HG03196 (cell line): ENCODE data around the gene IRF1.
"Not testable (repeated sequence)": the region's sequence is repeated elsewhere in the genome, so short reads cannot be mapped to it uniquely, and the experiment has no call there.

Experiments used
- ATAC-seq: cut with Tn5 transposase; IDR thresholded peaks from one replicate; pipeline ENCODE4 v1.9.1; 2021; ENCODE audit not compliant: unreplicated experiment

Gene IRF1

GRCh38 chr5:132444841-132445639 is 45.5 kb downstream of the IRF1 start:
- no peak for ATAC-seq

- ATAC-seq, result no peak
Measured at GRCh38 chr5:132444061-132444460, 46.5 kb downstream of the IRF1 start.

DNA sequence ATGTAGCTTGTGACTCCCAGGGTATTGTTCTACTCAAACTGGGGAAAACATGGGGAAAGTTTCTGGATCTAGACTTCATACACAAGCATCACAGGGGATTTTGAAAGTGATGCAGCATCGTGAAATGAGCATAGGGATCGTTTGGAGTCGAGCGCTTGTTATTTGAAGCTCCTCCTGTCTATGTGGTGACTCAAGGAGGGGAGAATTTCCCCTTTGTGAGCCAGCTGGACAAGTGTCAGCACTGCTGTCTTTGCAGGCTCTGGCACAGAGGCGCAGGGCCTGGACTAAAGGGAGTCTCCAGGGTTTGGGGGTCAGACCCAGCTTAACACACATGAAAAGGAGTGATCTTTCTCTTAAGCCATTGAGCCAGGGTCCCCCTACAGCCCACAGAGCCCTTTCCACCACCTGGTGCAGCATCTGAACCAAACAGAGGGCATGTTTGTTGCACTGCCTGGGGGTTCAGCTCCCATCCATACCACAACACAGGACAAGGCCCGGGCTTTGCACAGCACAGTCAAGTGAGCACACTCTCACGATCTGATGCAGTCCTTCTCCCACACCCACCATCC is 51.0 kb downstream of the IRF1 start:
- no peak for ATAC-seq

GRCh38 chr5:132438917-132439316 is 51.7 kb downstream of the IRF1 start:
- no peak for ATAC-seq

DNA sequence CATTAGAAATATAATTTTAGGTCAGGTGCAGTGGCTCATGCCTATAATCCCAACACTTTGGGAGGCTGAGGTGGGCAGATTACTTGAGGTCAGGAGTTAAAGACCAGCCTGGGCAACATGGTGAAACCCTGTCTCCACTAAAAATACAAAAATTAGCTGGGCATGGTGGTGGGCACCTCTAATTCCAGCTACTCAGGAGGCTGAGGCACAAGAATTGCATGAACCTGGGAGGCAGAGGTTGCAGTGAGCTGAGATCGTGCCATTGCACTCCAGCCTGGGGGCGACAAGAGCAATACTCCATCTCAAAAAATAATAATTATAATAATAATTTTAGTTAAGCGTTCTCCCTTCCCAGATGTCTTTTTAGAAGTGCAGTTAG is 52.3 kb downstream of the IRF1 start:
- not testable (repeated sequence) for ATAC-seq

- ATAC-seq, result peak; percentile 82
Measured at GRCh38 chr5:132437604-132438266, 52.8 kb downstream of the IRF1 start.

DNA sequence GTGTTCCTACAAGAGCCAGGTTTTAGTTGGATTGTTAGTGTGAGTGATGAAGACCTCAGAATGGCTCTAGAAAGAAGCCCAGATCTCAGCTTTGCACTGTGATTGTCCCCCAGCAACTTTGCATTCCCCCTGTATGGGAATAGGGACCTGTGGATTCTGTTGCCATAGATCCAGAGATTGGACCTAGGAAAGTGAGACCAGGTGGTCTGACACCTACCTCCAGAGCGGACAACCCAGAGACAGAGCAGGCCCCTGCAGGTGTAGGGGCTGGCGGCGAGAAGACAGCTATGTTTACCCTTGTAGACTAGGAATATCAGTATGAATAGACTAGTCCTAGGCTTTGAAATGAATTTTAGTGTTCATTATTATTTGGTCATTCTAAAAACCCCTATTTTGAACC is 53.6 kb downstream of the IRF1 start:
- ATAC-seq, result no peak

DNA sequence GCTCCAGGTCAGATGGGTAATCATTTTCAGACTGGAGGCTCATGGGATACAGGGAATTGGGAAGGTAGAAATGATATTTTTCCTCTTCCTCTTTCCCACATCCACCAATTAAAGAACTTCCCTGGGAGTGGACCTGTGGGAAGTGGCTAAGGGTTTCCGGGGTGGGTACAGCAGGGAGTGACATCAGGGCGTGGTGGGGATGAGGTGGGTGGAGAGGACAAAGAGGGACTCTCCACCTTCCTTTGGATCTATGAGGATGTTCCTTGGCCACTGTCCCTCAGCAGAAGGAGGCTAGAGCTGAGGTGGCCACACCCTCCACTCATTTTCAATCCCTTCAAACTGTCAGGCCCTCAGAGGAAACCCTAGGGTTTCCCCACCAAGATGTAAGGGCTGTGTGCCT is 54.7 kb downstream of the IRF1 start:
- no peak for ATAC-seq

DNA sequence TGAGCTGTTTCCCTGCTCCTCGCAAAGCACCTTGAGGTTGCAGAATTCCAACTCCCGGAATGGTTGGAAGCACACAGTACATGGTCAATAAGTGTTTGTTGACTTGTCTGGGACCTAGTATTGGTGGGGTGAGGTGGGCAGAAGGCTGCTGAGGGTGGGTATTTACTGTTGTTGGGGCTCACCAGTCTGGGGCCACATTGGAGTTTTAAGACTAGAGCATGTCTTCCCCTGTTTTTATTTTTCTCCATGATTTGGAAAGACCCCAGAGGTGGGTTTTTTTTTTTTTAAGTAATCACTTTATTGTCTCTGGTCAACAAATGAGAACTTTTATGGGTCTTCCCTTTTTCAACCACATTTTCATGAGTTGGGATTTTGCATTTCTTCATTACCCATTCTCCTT is 55.1 kb downstream of the IRF1 start:
- no peak for ATAC-seq

GRCh38 chr5:132434416-132435286 is 55.9 kb downstream of the IRF1 start:
- ATAC-seq, result no peak

DNA sequence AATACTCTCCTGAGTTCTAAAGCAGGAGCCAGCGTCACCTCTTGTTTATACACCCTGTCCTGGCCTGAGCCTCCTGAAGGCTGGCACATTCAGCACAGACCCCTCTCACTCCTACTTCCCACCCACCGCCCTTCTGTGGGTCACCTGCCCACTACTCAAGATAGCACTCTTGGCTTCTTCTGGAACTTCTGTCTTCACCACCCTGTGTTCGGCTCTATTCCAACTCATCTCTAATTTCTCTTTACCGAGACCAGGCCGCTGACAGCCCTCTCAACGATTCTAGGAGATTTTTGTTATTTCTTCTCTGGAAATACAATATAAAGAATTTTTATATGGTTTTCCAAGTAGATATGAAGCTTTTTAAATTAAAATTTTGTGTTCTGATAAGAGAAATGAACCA is 57.4 kb downstream of the IRF1 start:
- ATAC-seq, result no peak

- no peak for ATAC-seq
Measured at GRCh38 chr5:132431632-132432031, 58.9 kb downstream of the IRF1 start.
